Inferior parietal cortex (tissue), 1 donor: Measurements from ENCODE around the gene CCDC148.

Source experiments
- DNase-seq: peaks from one replicate; pipeline ENCODE4 v3.0.0-alpha.2; 2016; ENCODE audit errors: extremely low spot score

The CCDC148 gene

GRCh38 chr2:158174956-158175355 lies 281.6 kb downstream of the CCDC148 start:
- no peak for DNase-seq

- DNase-seq = no peak
Observed at GRCh38 chr2:158174495-158174894, 282.1 kb downstream of the CCDC148 start.

- no peak for DNase-seq
Observed at GRCh38 chr2:158172719-158173118, 283.8 kb downstream of the CCDC148 start.

GRCh38 chr2:158154596-158154995 lies 302.0 kb downstream of the CCDC148 start:
- DNase-seq = no peak

- no peak for DNase-seq
Observed at GRCh38 chr2:158153270-158154015, 303.1 kb downstream of the CCDC148 start.

GRCh38 chr2:158144914-158145625 lies 311.5 kb downstream of the CCDC148 start:
- no peak for DNase-seq

- DNase-seq = no peak
Observed at GRCh38 chr2:158143703-158144360, 312.7 kb downstream of the CCDC148 start.

- no peak for DNase-seq
Observed at GRCh38 chr2:158142568-158143332, 313.8 kb downstream of the CCDC148 start.

- DNase-seq = no peak
Observed at GRCh38 chr2:158142165-158142564, 314.4 kb downstream of the CCDC148 start.

GRCh38 chr2:158140201-158140600 lies 316.4 kb downstream of the CCDC148 start:
- no peak for DNase-seq

GRCh38 chr2:158138255-158138654 lies 318.3 kb downstream of the CCDC148 start:
- no peak for DNase-seq

- DNase-seq = no peak
Observed at GRCh38 chr2:158135096-158135495, 321.5 kb downstream of the CCDC148 start.

GRCh38 chr2:158134655-158135054 lies 321.9 kb downstream of the CCDC148 start:
- DNase-seq = no peak

- no peak for DNase-seq
Observed at GRCh38 chr2:158134055-158134454, 322.5 kb downstream of the CCDC148 start.

- no peak for DNase-seq
Observed at GRCh38 chr2:158131919-158132566, 324.5 kb downstream of the CCDC148 start.

- no peak for DNase-seq
Observed at GRCh38 chr2:158131483-158131912, 325.1 kb downstream of the CCDC148 start.

- no peak for DNase-seq
Observed at GRCh38 chr2:158130832-158131473, 325.6 kb downstream of the CCDC148 start.

- DNase-seq = no peak
Observed at GRCh38 chr2:158129037-158129436, 327.5 kb downstream of the CCDC148 start.

- DNase-seq = no peak
Observed at GRCh38 chr2:158128168-158128973, 328.2 kb downstream of the CCDC148 start.

GRCh38 chr2:158127380-158127804 lies 329.2 kb downstream of the CCDC148 start:
- no peak for DNase-seq
